A673 (cell line): ENCODE data around the gene WIF1. TPM values are rescaled to one million over a fixed set of nuclear protein-coding genes. Genes with fewer than 3 reads are reported as not detected.

Source experiments
- BruUV-seq: library from RNA; stranded (reverse); fragments of 400-500 nt; replicated peaks from 2 replicates; lab custom pipeline; 2021; lab: Mats Ljungman, UMichigan
- CTCF ChIA-PET: fragments of 300-600 bp; sonication (Branson Sonifier 250); formaldehyde crosslinking; loops from one replicate; lab custom pipeline; 2022; ENCODE audit warnings: antibody characterized with exemption; lab: Charles Lee
- POLR2A ChIA-PET: fragments of 300-600 bp; sonication (Branson Sonifier 250); formaldehyde crosslinking; loops from one replicate; lab custom pipeline; 2022; ENCODE audit warnings: antibody characterized with exemption; ENCODE audit not compliant: low non-redundant PET; lab: Charles Lee
- DNase-seq: peaks from one replicate; pipeline ENCODE4 v3.0.0-alpha.2; 2015; ENCODE audit warnings: low spot score
- H3K27ac ChIP-seq: fragments of 200-600 bp; sonication (generic); 2 replicates; pipeline ENCODE4 v1.5.1; 2016; ENCODE audit warnings: mixed run types, low read depth, mild to moderate bottlenecking, mixed read lengths, antibody characterized with exemption, low read length; ENCODE audit not compliant: poor library complexity, severe bottlenecking
- H3K27me3 ChIP-seq: fragments of 200-600 bp; sonication (generic); replicated peaks from 2 replicates; pipeline ENCODE4 v1.6.1; 2017; ENCODE audit warnings: mixed run types, low read depth, mild to moderate bottlenecking, mixed read lengths, antibody characterized with exemption, low read length; ENCODE audit not compliant: insufficient read depth, poor library complexity
- H3K36me3 ChIP-seq: fragments of 200-600 bp; sonication (generic); 2 replicates; pipeline ENCODE4 v1.6.1; 2016; ENCODE audit warnings: mixed run types, mild to moderate bottlenecking, mixed read lengths, antibody characterized with exemption, low read length; ENCODE audit not compliant: insufficient read depth, poor library complexity, severe bottlenecking
- H3K4me1 ChIP-seq: fragments of 200-600 bp; sonication (generic); 2 replicates; pipeline ENCODE4 v1.6.1; 2017; ENCODE audit warnings: mixed run types, mild to moderate bottlenecking, mixed read lengths, antibody characterized with exemption, low read length; ENCODE audit not compliant: insufficient read depth, poor library complexity, severe bottlenecking
- H3K4me3 ChIP-seq: fragments of 200-600 bp; sonication (generic); 2 replicates; pipeline ENCODE4 v1.5.1; 2016; ENCODE audit warnings: low read depth, mixed run types, mild to moderate bottlenecking, mixed read lengths, low read length; ENCODE audit not compliant: poor library complexity, severe bottlenecking
- H3K9me3 ChIP-seq: fragments of 200-600 bp; sonication (generic); 2 replicates; pipeline ENCODE4 v1.6.1; 2016; ENCODE audit warnings: mixed run types, low read depth, mild to moderate bottlenecking, mixed read lengths, antibody characterized with exemption, low read length; ENCODE audit not compliant: poor library complexity, severe bottlenecking
- CTCF ChIP-seq: fragments of 300-800, 200-600 bp; sonication (generic); conservative IDR thresholded peaks from 2 replicates; pipeline ENCODE4 v1.5.1; 2017; ENCODE audit warnings: low read depth, mild to moderate bottlenecking, antibody characterized with exemption, low read length, moderate library complexity, mixed read lengths
- EZH2 ChIP-seq: fragments of 200-600 bp; sonication (generic); IDR thresholded peaks from 2 replicates; pipeline ENCODE4 v1.6.1; 2017; ENCODE audit warnings: borderline replicate concordance, low read depth, mild to moderate bottlenecking, mixed read lengths, antibody characterized with exemption, low read length; ENCODE audit not compliant: poor library complexity, severe bottlenecking
- intact Hi-C: fragments of 100-400 bp; cut with micrococcal nuclease; formaldehyde crosslinking; loops from one replicate; pipeline ENCODE4 v1.10.0; 2022; ENCODE audit not compliant: unreplicated experiment
- total RNA-seq: library from RNA; stranded (reverse); gene quantifications from 2 replicates; pipeline ENCODE4 v1.2.3, GENCODE V29; 2021

The WIF1 gene
- total RNA-seq, 1 experiment from 2014 or later = not detected

GRCh38 chr12:65155784-65156183, 34.7 kb upstream of the WIF1 start:
- H3K27ac ChIP-seq = no peak overlapping the region
- no TSS peak for BruUV-seq
- no peak overlapping the region for H3K4me3 ChIP-seq
- POLR2A ChIA-PET = no interaction called here
- H3K4me1 ChIP-seq = no peaks in the 10 kb centered on the region
- H3K27me3 ChIP-seq = no peaks in the 10 kb centered on the region
- CTCF ChIA-PET = no interaction called here
- H3K9me3 ChIP-seq = no peaks in the 10 kb centered on the region
- TF ChIP-seq CTCF (no peak), EZH2 (no peak)
- DNase-seq = no peak
- intact Hi-C loops = no loop called here
- H3K36me3 ChIP-seq = no peaks in the 10 kb centered on the region

GRCh38 chr12:65152596-65152995, 31.5 kb upstream of the WIF1 start:
- H3K27ac ChIP-seq = no peak overlapping the region
- ChIA-PET POLR2A (no interaction called here), CTCF (no interaction called here)
- no peaks in the 10 kb centered on the region for H3K4me1 ChIP-seq
- no peaks in the 10 kb centered on the region for H3K9me3 ChIP-seq
- H3K36me3 ChIP-seq = no peaks in the 10 kb centered on the region
- H3K27me3 ChIP-seq = no peaks in the 10 kb centered on the region
- no peak for DNase-seq
- no TSS peak for BruUV-seq
- H3K4me3 ChIP-seq = no peak overlapping the region
- intact Hi-C loops = no loop called here
- TF ChIP-seq CTCF (no peak), EZH2 (no peak)

- BruUV-seq = no TSS peak
- H3K27me3 ChIP-seq = no peaks in the 10 kb centered on the region
- no peak for DNase-seq
- intact Hi-C loops = no loop called here
- POLR2A ChIA-PET = no interaction called here
- no peak for TF ChIP-seq EZH2
- TF ChIP-seq CTCF = no peak
- H3K4me3 ChIP-seq = no peak overlapping the region
- CTCF ChIA-PET = no interaction called here
- H3K9me3 ChIP-seq = no peaks in the 10 kb centered on the region
- H3K36me3 ChIP-seq = no peaks in the 10 kb centered on the region
- no peak overlapping the region for H3K27ac ChIP-seq
- no peaks in the 10 kb centered on the region for H3K4me1 ChIP-seq
These were observed 30.9 kb upstream of the WIF1 start for GRCh38 chr12:65152012-65152411.
